Measurements from ENCODE around the gene RNF31. TPM values are rescaled to one million over a fixed set of nuclear protein-coding genes. Genes with fewer than 3 reads are reported as not detected.

RNF31 gene
- total and polyA plus RNA-seq, 2 of the 13 experiments (the other 11 are each of a cell fraction or from before 2014, with no cell fraction given): 48.2 to 86.8 TPM

DNA sequence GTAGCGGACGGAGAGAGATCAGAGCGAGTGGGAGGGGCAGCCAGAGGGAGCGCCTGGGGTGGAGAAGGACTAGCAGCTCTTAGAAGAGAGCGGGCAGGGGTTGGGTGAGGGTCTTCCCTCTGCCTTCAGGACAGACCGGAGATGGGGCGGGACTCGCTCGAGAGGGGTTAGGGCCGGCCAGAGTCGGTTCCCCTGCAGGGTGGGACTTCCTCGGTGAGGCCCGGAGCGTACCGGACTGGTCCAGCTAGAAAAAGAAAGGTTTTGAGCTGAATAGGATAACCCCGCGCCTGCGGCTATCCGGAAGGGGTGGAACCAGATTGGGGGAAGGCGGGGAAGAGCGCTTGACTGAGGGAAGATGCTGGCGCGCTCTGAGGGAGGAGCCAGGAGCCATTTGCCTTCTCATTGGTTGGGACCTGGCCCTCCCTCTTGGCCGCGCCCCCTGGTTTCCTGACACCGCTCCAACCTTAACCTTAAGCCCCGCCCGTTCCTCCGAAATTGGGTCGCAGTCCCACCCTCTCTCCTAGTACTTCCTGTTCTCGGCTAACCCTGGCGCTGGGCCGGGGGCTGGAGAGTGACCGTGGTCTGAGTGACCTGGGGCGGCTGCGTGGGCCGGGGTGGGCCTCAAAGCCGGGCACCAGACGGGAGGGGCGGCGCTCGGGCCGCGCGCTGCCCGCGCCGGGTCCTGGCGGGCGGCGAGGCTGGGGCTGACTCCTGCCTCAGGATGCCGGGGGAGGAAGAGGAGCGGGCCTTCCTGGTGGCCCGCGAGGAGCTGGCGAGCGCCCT lies at the start of gene RNF31 (continued):
- TF ChIP-seq ZBTB39 (CRISPR knock-in tag; IDR thresholded peaks at IDR 0.05) (no peak), ZBED4 (CRISPR knock-in tag; IDR thresholded peaks at IDR 0.05; ENCODE audit: borderline replicate concordance) (peak; percentile 85), ZNF451 (CRISPR knock-in tag; IDR thresholded peaks at IDR 0.05) (peak; percentile 37), ZNF101 (CRISPR knock-in tag; IDR thresholded peaks at IDR 0.05; ENCODE audit: borderline replicate concordance, low read depth) (no peak; the same call in 1 of the 2 replicates), ZNF543 (CRISPR knock-in tag; IDR thresholded peaks at IDR 0.05) (peak; percentile 24; the same call in 1 of the 2 replicates), MIER2 (CRISPR knock-in tag; IDR thresholded peaks at IDR 0.05) (peak; percentile 25; the same call in 1 of the 2 replicates), HCFC1 (IDR thresholded peaks at IDR 0.05; ENCODE audit: low read depth, low read length) (peak; percentile 6; the same call in 1 of the 2 replicates), TAF1 (CRISPR knock-in tag; IDR thresholded peaks at IDR 0.05) (peak; percentile 75), NCOA2 (CRISPR knock-in tag; IDR thresholded peaks at IDR 0.05) (peak; percentile 31; the same call in 1 of the 2 replicates), SRSF4 (IDR thresholded peaks at IDR 0.05; ENCODE audit: low read depth, low read length, poor library complexity, severe bottlenecking) (no peak), FOXA3 (CRISPR knock-in tag; IDR thresholded peaks at IDR 0.05) (no peak), ZNF230 (CRISPR knock-in tag; IDR thresholded peaks at IDR 0.05) (peak; percentile 63; the same call in 1 of the 2 replicates), KLF16 (CRISPR knock-in tag; IDR thresholded peaks at IDR 0.05) (peak in 1 of 2 experiments; percentile 72; a peak in 1 of 4 replicates), SIN3A (IDR thresholded peaks at IDR 0.05; ENCODE audit: borderline replicate concordance, low read depth, low read length) (peak; percentile 88; the same call in 1 of the 2 replicates), HNRNPLL (IDR thresholded peaks at IDR 0.05; ENCODE audit: low read depth, low read length, poor library complexity, severe bottlenecking) (peak; percentile 75), ZNF274 (CRISPR knock-in tag; IDR thresholded peaks at IDR 0.05) (peak; percentile 19), ZNF34 (CRISPR knock-in tag; IDR thresholded peaks at IDR 0.05; ENCODE audit: borderline replicate concordance) (peak; percentile 83; the same call in 1 of the 2 replicates), ZNF275 (CRISPR knock-in tag; IDR thresholded peaks at IDR 0.05; ENCODE audit: borderline replicate concordance) (peak; percentile 85)
- TF ChIP-seq, protein P1, sequence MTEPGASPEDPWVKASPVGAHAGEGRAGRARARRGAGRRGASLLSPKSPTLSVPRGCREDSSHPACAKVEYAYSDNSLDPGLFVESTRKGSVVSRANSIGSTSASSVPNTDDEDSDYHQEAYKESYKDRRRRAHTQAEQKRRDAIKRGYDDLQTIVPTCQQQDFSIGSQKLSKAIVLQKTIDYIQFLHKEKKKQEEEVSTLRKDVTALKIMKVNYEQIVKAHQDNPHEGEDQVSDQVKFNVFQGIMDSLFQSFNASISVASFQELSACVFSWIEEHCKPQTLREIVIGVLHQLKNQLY (CRISPR knock-in tag; IDR thresholded peaks at IDR 0.05): no peak; the same call in none of the 2 replicates

All from HepG2 (cell line).